HEK293 (cell line): Measurements from ENCODE around the gene NCL.
A peak's percentile ranks its signal among the peaks of the same experiment; 100 is the strongest.

Source experiments
- CTCF ChIA-PET: fragments of 350-600 bp; formaldehyde crosslinking; extraction: SDS; loops from one replicate; lab custom pipeline; 2021; ENCODE audit warnings: antibody characterized with exemption; lab: Yijun Ruan, JAX
- POLR2A ChIA-PET: fragments of 300-600 bp; formaldehyde crosslinking; extraction: SDS; loops from one replicate; lab custom pipeline; 2020; ENCODE audit warnings: antibody characterized with exemption, inconsistent platforms; lab: Yijun Ruan, JAX
- H3K27ac ChIP-seq: fragments of 200-500 bp; sonication (Bioruptor generic); 2 replicates; pipeline ENCODE4 v1.5.1; 2014; ENCODE audit warnings: low read depth, low read length, control low read depth, inconsistent platforms; ENCODE audit errors: extremely low read depth
- H3K36me3 ChIP-seq, 2 experiments: fragments of 200-500 bp in 1 of 2; sonication (Bioruptor generic) in 1 of 2; 1 replicate in 1 of 2; 2 replicates in 1 of 2; pipeline ENCODE4 v1.5.1; 2014 to 2017; ENCODE audit warnings: inconsistent platforms in 2 of 2, low read length in 2 of 2; ENCODE audit not compliant: control insufficient read depth in 2 of 2, insufficient read depth in 1 of 2
- H3K4me1 ChIP-seq: fragments of 200-500 bp; sonication (Bioruptor generic); 2 replicates; pipeline ENCODE4 v1.5.1; 2014; ENCODE audit warnings: mild to moderate bottlenecking, low read length, inconsistent platforms; ENCODE audit not compliant: control insufficient read depth, insufficient read depth
- H3K4me3 ChIP-seq: 2 replicates; pipeline ENCODE4 v1.5.1; 2011; ENCODE audit warnings: low read depth, mild to moderate bottlenecking, control low read depth, low read length, moderate library complexity
- H3K9me3 ChIP-seq: fragments of 200-500 bp; sonication (Bioruptor generic); 2 replicates; pipeline ENCODE4 v1.5.1; 2014; ENCODE audit warnings: low read depth, low read length, inconsistent platforms; ENCODE audit not compliant: control insufficient read depth, insufficient read depth
- EGR2 ChIP-seq: fragments of 450-650 bp; formaldehyde crosslinking; IDR thresholded peaks from 2 replicates; pipeline ENCODE4 v1.5.1; 2016; ENCODE audit warnings: low read depth, missing biosample characterization, missing genetic modification characterization
- GLI4 ChIP-seq: fragments of 450-650 bp; formaldehyde crosslinking; IDR thresholded peaks from 2 replicates; pipeline ENCODE4 v1.5.1; 2016; ENCODE audit warnings: missing biosample characterization, missing genetic modification characterization
- OSR2 ChIP-seq: fragments of 450-650 bp; formaldehyde crosslinking; IDR thresholded peaks from 2 replicates; pipeline ENCODE4 v1.5.1; 2016; ENCODE audit warnings: missing biosample characterization, missing genetic modification characterization
- ZBTB20 ChIP-seq: fragments of 450-650 bp; formaldehyde crosslinking; IDR thresholded peaks from 2 replicates; pipeline ENCODE4 v1.5.1; 2016; ENCODE audit warnings: missing biosample characterization, missing genetic modification characterization
- ZNF132 ChIP-seq: fragments of 450-650 bp; formaldehyde crosslinking; IDR thresholded peaks from 2 replicates; pipeline ENCODE4 v1.5.1; 2017; ENCODE audit warnings: missing biosample characterization, missing genetic modification characterization, borderline replicate concordance
- ZNF23 ChIP-seq: fragments of 450-650 bp; formaldehyde crosslinking; IDR thresholded peaks from 2 replicates; pipeline ENCODE4 v1.5.1; 2016; ENCODE audit warnings: missing biosample characterization, missing genetic modification characterization, borderline replicate concordance
- ZNF341 ChIP-seq: fragments of 450-650 bp; formaldehyde crosslinking; IDR thresholded peaks from 2 replicates; pipeline ENCODE4; 2016; ENCODE audit warnings: low read depth, missing biosample characterization, missing genetic modification characterization
- ZNF433 ChIP-seq: fragments of 450-650 bp; formaldehyde crosslinking; IDR thresholded peaks from 2 replicates; pipeline ENCODE4 v1.5.1; 2016; ENCODE audit warnings: missing biosample characterization, missing genetic modification characterization, low read depth
- TF ChIP-seq, protein P1 (sequence below): fragments of 450-650 bp; formaldehyde crosslinking; IDR thresholded peaks from 2 replicates; pipeline ENCODE4 v1.5.1; 2016; ENCODE audit warnings: missing biosample characterization, missing genetic modification characterization, borderline replicate concordance
- TF ChIP-seq, protein P2 (sequence below): fragments of 450-650 bp; formaldehyde crosslinking; IDR thresholded peaks from 2 replicates; pipeline ENCODE4 v1.5.1; 2016; ENCODE audit warnings: missing biosample characterization, missing genetic modification characterization

Gene NCL

GRCh38 chr2:231467613-231468530 is 3.6 kb upstream of the NCL start:
- H3K36me3 ChIP-seq = peaks cover 0 to 11% of the 10 kb centered on the region in 2 experiments; a peak in 1 of 3 replicates
- H3K27ac ChIP-seq = no peak overlapping the region
- H3K4me1 ChIP-seq = no peaks in the 10 kb centered on the region
- ChIA-PET POLR2A (no interaction called here), CTCF (interaction anchor here (1.3 to 7.4 kb wide), 4 partner anchors 13 to 247 kb away, joined by 4 to 55 read pairs (median 6); no protein-coding TSS in a partner anchor)
- H3K9me3 ChIP-seq = no peaks in the 10 kb centered on the region
- H3K4me3 ChIP-seq = no peak overlapping the region
- TF ChIP-seq, protein P1, sequence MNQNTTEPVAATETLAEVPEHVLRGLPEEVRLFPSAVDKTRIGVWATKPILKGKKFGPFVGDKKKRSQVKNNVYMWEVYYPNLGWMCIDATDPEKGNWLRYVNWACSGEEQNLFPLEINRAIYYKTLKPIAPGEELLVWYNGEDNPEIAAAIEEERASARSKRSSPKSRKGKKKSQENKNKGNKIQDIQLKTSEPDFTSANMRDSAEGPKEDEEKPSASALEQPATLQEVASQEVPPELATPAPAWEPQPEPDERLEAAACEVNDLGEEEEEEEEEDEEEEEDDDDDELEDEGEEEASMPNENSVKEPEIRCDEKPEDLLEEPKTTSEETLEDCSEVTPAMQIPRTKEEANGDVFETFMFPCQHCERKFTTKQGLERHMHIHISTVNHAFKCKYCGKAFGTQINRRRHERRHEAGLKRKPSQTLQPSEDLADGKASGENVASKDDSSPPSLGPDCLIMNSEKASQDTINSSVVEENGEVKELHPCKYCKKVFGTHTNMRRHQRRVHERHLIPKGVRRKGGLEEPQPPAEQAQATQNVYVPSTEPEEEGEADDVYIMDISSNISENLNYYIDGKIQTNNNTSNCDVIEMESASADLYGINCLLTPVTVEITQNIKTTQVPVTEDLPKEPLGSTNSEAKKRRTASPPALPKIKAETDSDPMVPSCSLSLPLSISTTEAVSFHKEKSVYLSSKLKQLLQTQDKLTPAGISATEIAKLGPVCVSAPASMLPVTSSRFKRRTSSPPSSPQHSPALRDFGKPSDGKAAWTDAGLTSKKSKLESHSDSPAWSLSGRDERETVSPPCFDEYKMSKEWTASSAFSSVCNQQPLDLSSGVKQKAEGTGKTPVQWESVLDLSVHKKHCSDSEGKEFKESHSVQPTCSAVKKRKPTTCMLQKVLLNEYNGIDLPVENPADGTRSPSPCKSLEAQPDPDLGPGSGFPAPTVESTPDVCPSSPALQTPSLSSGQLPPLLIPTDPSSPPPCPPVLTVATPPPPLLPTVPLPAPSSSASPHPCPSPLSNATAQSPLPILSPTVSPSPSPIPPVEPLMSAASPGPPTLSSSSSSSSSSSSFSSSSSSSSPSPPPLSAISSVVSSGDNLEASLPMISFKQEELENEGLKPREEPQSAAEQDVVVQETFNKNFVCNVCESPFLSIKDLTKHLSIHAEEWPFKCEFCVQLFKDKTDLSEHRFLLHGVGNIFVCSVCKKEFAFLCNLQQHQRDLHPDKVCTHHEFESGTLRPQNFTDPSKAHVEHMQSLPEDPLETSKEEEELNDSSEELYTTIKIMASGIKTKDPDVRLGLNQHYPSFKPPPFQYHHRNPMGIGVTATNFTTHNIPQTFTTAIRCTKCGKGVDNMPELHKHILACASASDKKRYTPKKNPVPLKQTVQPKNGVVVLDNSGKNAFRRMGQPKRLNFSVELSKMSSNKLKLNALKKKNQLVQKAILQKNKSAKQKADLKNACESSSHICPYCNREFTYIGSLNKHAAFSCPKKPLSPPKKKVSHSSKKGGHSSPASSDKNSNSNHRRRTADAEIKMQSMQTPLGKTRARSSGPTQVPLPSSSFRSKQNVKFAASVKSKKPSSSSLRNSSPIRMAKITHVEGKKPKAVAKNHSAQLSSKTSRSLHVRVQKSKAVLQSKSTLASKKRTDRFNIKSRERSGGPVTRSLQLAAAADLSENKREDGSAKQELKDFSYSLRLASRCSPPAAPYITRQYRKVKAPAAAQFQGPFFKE (tag by site-specific recombination) = no peak
- no peak for TF ChIP-seq ZNF23 (tag by site-specific recombination)
- TF ChIP-seq, protein P2, sequence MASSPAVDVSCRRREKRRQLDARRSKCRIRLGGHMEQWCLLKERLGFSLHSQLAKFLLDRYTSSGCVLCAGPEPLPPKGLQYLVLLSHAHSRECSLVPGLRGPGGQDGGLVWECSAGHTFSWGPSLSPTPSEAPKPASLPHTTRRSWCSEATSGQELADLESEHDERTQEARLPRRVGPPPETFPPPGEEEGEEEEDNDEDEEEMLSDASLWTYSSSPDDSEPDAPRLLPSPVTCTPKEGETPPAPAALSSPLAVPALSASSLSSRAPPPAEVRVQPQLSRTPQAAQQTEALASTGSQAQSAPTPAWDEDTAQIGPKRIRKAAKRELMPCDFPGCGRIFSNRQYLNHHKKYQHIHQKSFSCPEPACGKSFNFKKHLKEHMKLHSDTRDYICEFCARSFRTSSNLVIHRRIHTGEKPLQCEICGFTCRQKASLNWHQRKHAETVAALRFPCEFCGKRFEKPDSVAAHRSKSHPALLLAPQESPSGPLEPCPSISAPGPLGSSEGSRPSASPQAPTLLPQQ (tag by site-specific recombination) = 0 out of 2 replicates have a peak, but pooled peaks have one; percentile 30
- peak; percentile 64 for TF ChIP-seq ZBTB20
- no peak for TF ChIP-seq ZNF433 (tag by site-specific recombination)
- 0 out of 2 replicates have a peak, but pooled peaks have one; percentile 24 for TF ChIP-seq OSR2 (tag by site-specific recombination)
- no peak for TF ChIP-seq EGR2 (tag by site-specific recombination)
- TF ChIP-seq ZNF132 (tag by site-specific recombination) = no peak

DNA sequence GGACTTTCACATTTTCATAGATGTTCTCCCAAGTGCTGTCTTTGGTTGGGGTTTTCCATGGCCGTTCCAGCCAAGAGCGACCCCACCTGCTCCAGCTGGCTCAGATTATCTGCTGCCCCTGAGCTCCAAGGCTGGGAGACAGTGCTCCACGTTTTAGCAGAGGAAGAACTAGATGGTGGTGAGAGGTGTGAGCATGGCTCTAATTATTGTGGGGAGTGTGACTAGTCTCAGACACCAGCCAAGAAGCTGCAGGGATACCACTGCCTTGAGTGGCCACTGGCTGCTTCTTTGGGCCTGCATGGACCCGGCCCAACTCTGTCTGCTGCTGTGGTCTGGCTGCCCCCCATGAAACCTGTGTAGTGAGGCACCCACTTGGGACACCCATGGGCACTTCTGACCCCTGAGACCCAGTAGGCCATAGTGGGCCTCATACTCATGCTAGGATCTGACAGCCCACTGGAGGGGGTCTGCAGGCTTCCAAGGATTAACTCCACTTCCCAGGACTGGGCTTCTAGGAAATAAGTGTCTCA is 2.8 kb upstream of the NCL start:
- ChIA-PET POLR2A (interaction anchor here (1.1 kb wide), 1 partner anchor 9 kb away, joined by 3 read pairs; no protein-coding TSS in a partner anchor), CTCF (interaction anchor here (7.4 kb wide), 1 partner anchor 14 kb away, joined by 55 read pairs; no protein-coding TSS in a partner anchor)

More for the DNA sequence above, 2.8 kb upstream of the NCL start:
- no peak overlapping the region for H3K27ac ChIP-seq
- no peaks in the 10 kb centered on the region for H3K9me3 ChIP-seq
- TF ChIP-seq ZNF341 (tag by site-specific recombination) (peak; percentile 43; the same call in 1 of the 2 replicates), GLI4 (tag by site-specific recombination) (no peak)
- TF ChIP-seq, all 188 proteins: peak for 1
- Histone ChIP-seq H3K4me3 (no peak overlapping the region), H3K36me3 (peaks cover 3 to 19% of the 10 kb centered on the region in 2 experiments; a peak in 2 of 3 replicates), H3K4me1 (no peaks in the 10 kb centered on the region)
